GM23248 (cell line): ENCODE data around the gene SLC4A1AP.

Experiments used
- EZH2 ChIP-seq: fragments of 200-600 bp; sonication (generic); IDR thresholded peaks from 2 replicates; pipeline ENCODE4 v1.6.1; 2018; ENCODE audit warnings: antibody characterized with exemption, mild to moderate bottlenecking; ENCODE audit not compliant: insufficient read depth, poor library complexity, severe bottlenecking
- EZH2phosphoT487 ChIP-seq: fragments of 200-600 bp; sonication (generic); IDR thresholded peaks from 2 replicates; pipeline ENCODE4 v1.6.1; 2018; ENCODE audit warnings: antibody characterized with exemption, moderate library complexity, mild to moderate bottlenecking, low read depth; ENCODE audit not compliant: insufficient read depth

- TF ChIP-seq EZH2 (no peak), EZH2phosphoT487 (no peak)
Observed at GRCh38 chr2:27689424-27689823, 25.7 kb downstream of the SLC4A1AP start.
